T-helper 1 cell treated with Interleukin-12 subunit alpha and Interleukin-12 subunit beta and Interleukin-4 antibody, amounts not matched to agents 30 μg/mL and 1 μg/mL, for 36 hours (primary cell): ENCODE data around the gene FAM216B.

Source experiments
- H3K27ac Mint-ChIP-seq: one replicate; pipeline ENCODE4 v1.8.0; 2021; ENCODE audit warnings: mild to moderate bottlenecking, mixed read lengths
- H3K27me3 Mint-ChIP-seq: one replicate; pipeline ENCODE4 v1.8.0; 2021; ENCODE audit warnings: low read depth, mixed read lengths
- H3K36me3 Mint-ChIP-seq: one replicate; pipeline ENCODE4 v1.8.0; 2021; ENCODE audit warnings: low read depth, mixed read lengths
- H3K4me1 Mint-ChIP-seq: one replicate; pipeline ENCODE4 v1.8.0; 2021; ENCODE audit warnings: low read depth, mixed read lengths
- H3K4me3 Mint-ChIP-seq: one replicate; pipeline ENCODE4 v1.8.0; 2021; ENCODE audit warnings: mild to moderate bottlenecking, moderate library complexity, mixed read lengths
- H3K9me3 Mint-ChIP-seq: one replicate; pipeline ENCODE4 v1.8.0; 2021; ENCODE audit warnings: mixed read lengths

The FAM216B gene

GRCh38 chr13:42781352-42781751 lies at the start of gene FAM216B:
Gene FAM216B (plus strand): TSS chr13:42781584. CDS start chr13:42784068, 2,484 bp downstream.
- H3K27ac Mint-ChIP-seq: no peak within 1 kb of the TSS
- no peaks in the 10 kb centered on the region for H3K4me1 Mint-ChIP-seq
- no peaks in the 10 kb centered on the region for H3K9me3 Mint-ChIP-seq
- peaks cover 13% of the 10 kb centered on the region for H3K27me3 Mint-ChIP-seq
- H3K4me3 Mint-ChIP-seq: no peak within 1 kb of the TSS
- no peaks in the 10 kb centered on the region for H3K36me3 Mint-ChIP-seq

GRCh38 chr13:42732073-42732472 lies 49.3 kb upstream of the FAM216B start:
- Mint-ChIP-seq H3K9me3 (no peaks in the 10 kb centered on the region), H3K36me3 (no peaks in the 10 kb centered on the region), H3K27ac (no peak overlapping the region), H3K4me3 (no peak overlapping the region), H3K4me1 (no peaks in the 10 kb centered on the region), H3K27me3 (peaks cover 10% of the 10 kb centered on the region)

- H3K36me3 Mint-ChIP-seq: no peaks in the 10 kb centered on the region
- H3K9me3 Mint-ChIP-seq: no peaks in the 10 kb centered on the region
- no peaks in the 10 kb centered on the region for H3K4me1 Mint-ChIP-seq
- H3K27ac Mint-ChIP-seq: no peak overlapping the region
- peaks cover 10% of the 10 kb centered on the region for H3K27me3 Mint-ChIP-seq
- no peak overlapping the region for H3K4me3 Mint-ChIP-seq
Observed at GRCh38 chr13:42733046-42733445, 48.3 kb upstream of the FAM216B start.

GRCh38 chr13:42735010-42735409 lies 46.4 kb upstream of the FAM216B start:
- H3K36me3 Mint-ChIP-seq: no peaks in the 10 kb centered on the region
- no peaks in the 10 kb centered on the region for H3K9me3 Mint-ChIP-seq
- no peak overlapping the region for H3K4me3 Mint-ChIP-seq
- no peak overlapping the region for H3K27ac Mint-ChIP-seq
- peaks cover 6% of the 10 kb centered on the region for H3K27me3 Mint-ChIP-seq
- no peaks in the 10 kb centered on the region for H3K4me1 Mint-ChIP-seq

GRCh38 chr13:42740753-42741152 lies 40.6 kb upstream of the FAM216B start:
- Mint-ChIP-seq H3K4me1 (no peaks in the 10 kb centered on the region), H3K4me3 (no peak overlapping the region), H3K36me3 (no peaks in the 10 kb centered on the region), H3K27ac (no peak overlapping the region), H3K9me3 (no peaks in the 10 kb centered on the region), H3K27me3 (no peaks in the 10 kb centered on the region)

- H3K27me3 Mint-ChIP-seq: no peaks in the 10 kb centered on the region
- no peak overlapping the region for H3K4me3 Mint-ChIP-seq
- H3K27ac Mint-ChIP-seq: no peak overlapping the region
- no peaks in the 10 kb centered on the region for H3K36me3 Mint-ChIP-seq
- H3K4me1 Mint-ChIP-seq: no peaks in the 10 kb centered on the region
- no peaks in the 10 kb centered on the region for H3K9me3 Mint-ChIP-seq
Observed at GRCh38 chr13:42741914-42742313, 39.5 kb upstream of the FAM216B start.

- Mint-ChIP-seq H3K36me3 (no peaks in the 10 kb centered on the region), H3K9me3 (no peaks in the 10 kb centered on the region), H3K4me1 (no peaks in the 10 kb centered on the region), H3K27ac (no peak overlapping the region), H3K27me3 (peaks cover 8% of the 10 kb centered on the region), H3K4me3 (no peak overlapping the region)
Observed at GRCh38 chr13:42745655-42746054, 35.7 kb upstream of the FAM216B start.

- H3K4me3 Mint-ChIP-seq: no peak overlapping the region
- no peaks in the 10 kb centered on the region for H3K9me3 Mint-ChIP-seq
- H3K4me1 Mint-ChIP-seq: no peaks in the 10 kb centered on the region
- no peak overlapping the region for H3K27ac Mint-ChIP-seq
- no peaks in the 10 kb centered on the region for H3K36me3 Mint-ChIP-seq
- H3K27me3 Mint-ChIP-seq: peaks cover 8% of the 10 kb centered on the region
Observed at GRCh38 chr13:42746866-42747265, 34.5 kb upstream of the FAM216B start.

GRCh38 chr13:42747399-42747873 lies 33.9 kb upstream of the FAM216B start:
- Mint-ChIP-seq H3K4me3 (no peak overlapping the region), H3K36me3 (no peaks in the 10 kb centered on the region), H3K9me3 (no peaks in the 10 kb centered on the region), H3K27ac (no peak overlapping the region), H3K27me3 (peaks cover 8% of the 10 kb centered on the region), H3K4me1 (no peaks in the 10 kb centered on the region)

- Mint-ChIP-seq H3K27ac (no peak overlapping the region), H3K9me3 (no peaks in the 10 kb centered on the region), H3K27me3 (peaks cover 8% of the 10 kb centered on the region), H3K4me3 (no peak overlapping the region), H3K36me3 (peaks cover 2% of the 10 kb centered on the region), H3K4me1 (no peaks in the 10 kb centered on the region)
Observed at GRCh38 chr13:42750794-42751193, 30.6 kb upstream of the FAM216B start.

GRCh38 chr13:42751693-42752092 lies 29.7 kb upstream of the FAM216B start:
- Mint-ChIP-seq H3K4me1 (no peaks in the 10 kb centered on the region), H3K36me3 (peaks cover 2% of the 10 kb centered on the region), H3K9me3 (no peaks in the 10 kb centered on the region), H3K27me3 (peaks cover 8% of the 10 kb centered on the region), H3K27ac (no peak overlapping the region), H3K4me3 (no peak overlapping the region)

GRCh38 chr13:42752731-42753130 lies 28.7 kb upstream of the FAM216B start:
- Mint-ChIP-seq H3K27me3 (peaks cover 8% of the 10 kb centered on the region), H3K9me3 (no peaks in the 10 kb centered on the region), H3K4me1 (no peaks in the 10 kb centered on the region), H3K27ac (no peak overlapping the region), H3K4me3 (no peak overlapping the region), H3K36me3 (peaks cover 2% of the 10 kb centered on the region)

- H3K36me3 Mint-ChIP-seq: peaks cover 2% of the 10 kb centered on the region
- peaks cover 8% of the 10 kb centered on the region for H3K27me3 Mint-ChIP-seq
- no peak overlapping the region for H3K27ac Mint-ChIP-seq
- H3K4me1 Mint-ChIP-seq: no peaks in the 10 kb centered on the region
- H3K4me3 Mint-ChIP-seq: no peak overlapping the region
- H3K9me3 Mint-ChIP-seq: no peaks in the 10 kb centered on the region
Observed at GRCh38 chr13:42753697-42754096, 27.7 kb upstream of the FAM216B start.

GRCh38 chr13:42754801-42755510 lies 26.4 kb upstream of the FAM216B start:
- Mint-ChIP-seq H3K4me3 (no peak overlapping the region), H3K27ac (no peak overlapping the region), H3K36me3 (peaks cover 2% of the 10 kb centered on the region), H3K4me1 (no peaks in the 10 kb centered on the region), H3K27me3 (peaks cover 4% of the 10 kb centered on the region), H3K9me3 (no peaks in the 10 kb centered on the region)

- Mint-ChIP-seq H3K27ac (no peak overlapping the region), H3K4me1 (no peaks in the 10 kb centered on the region), H3K4me3 (no peak overlapping the region), H3K36me3 (peaks cover 2% of the 10 kb centered on the region), H3K27me3 (peaks cover 4% of the 10 kb centered on the region), H3K9me3 (no peaks in the 10 kb centered on the region)
Observed at GRCh38 chr13:42757678-42758420, 23.5 kb upstream of the FAM216B start.
